Stimulated activated memory B cell treated with anti-CD40 and anti-IgM and Interleukin-4, amounts not matched to agents 10 μg/mL and 1 μg/mL and 100 μg/mL, for 72 hours (primary cell): ENCODE measurements around the gene YWHAH.
A peak's percentile ranks its signal among the peaks of the same experiment; 100 is the strongest.
"Not testable (repeated sequence)": the region's sequence is repeated elsewhere in the genome, so short reads cannot be mapped to it uniquely, and the experiment has no call there.

Experiments used
- ATAC-seq: fragments of 150-1000 bp; cut with Tn5 transposase; 2 replicates; pipeline ENCODE4 v1.10.0; 2021
- H3K27ac Mint-ChIP-seq: one replicate; pipeline ENCODE4 v1.8.0; 2022; ENCODE audit warnings: mild to moderate bottlenecking, mixed read lengths
- H3K27me3 Mint-ChIP-seq: one replicate; pipeline ENCODE4 v1.8.0; 2022; ENCODE audit warnings: mixed read lengths
- H3K36me3 Mint-ChIP-seq: one replicate; pipeline ENCODE4 v1.8.0; 2022; ENCODE audit warnings: mixed read lengths
- H3K4me1 Mint-ChIP-seq: one replicate; pipeline ENCODE4 v1.8.0; 2022; ENCODE audit warnings: mixed read lengths
- H3K4me3 Mint-ChIP-seq: one replicate; pipeline ENCODE4 v1.8.0; 2022; ENCODE audit warnings: mild to moderate bottlenecking, moderate library complexity, mixed read lengths
- H3K9me3 Mint-ChIP-seq: one replicate; pipeline ENCODE4 v1.8.0; 2022; ENCODE audit warnings: mixed read lengths

YWHAH gene

GRCh38 chr22:31977141-31977841, 33.0 kb downstream of the YWHAH start:
- H3K36me3 Mint-ChIP-seq, result no peaks in the 10 kb centered on the region
- no peaks in the 10 kb centered on the region for H3K9me3 Mint-ChIP-seq
- H3K27me3 Mint-ChIP-seq, result no peaks in the 10 kb centered on the region
- H3K4me1 Mint-ChIP-seq, result peaks cover 16% of the 10 kb centered on the region
- no peak overlapping the region for H3K27ac Mint-ChIP-seq
- no peak overlapping the region for H3K4me3 Mint-ChIP-seq
- peak; percentile 82 for ATAC-seq

GRCh38 chr22:31977939-31978338, 33.6 kb downstream of the YWHAH start:
- H3K9me3 Mint-ChIP-seq, result no peaks in the 10 kb centered on the region
- H3K4me3 Mint-ChIP-seq, result no peak overlapping the region
- no peaks in the 10 kb centered on the region for H3K36me3 Mint-ChIP-seq
- no peak for ATAC-seq
- no peaks in the 10 kb centered on the region for H3K27me3 Mint-ChIP-seq
- no peak overlapping the region for H3K27ac Mint-ChIP-seq
- peaks cover 16% of the 10 kb centered on the region for H3K4me1 Mint-ChIP-seq

- no peak for ATAC-seq
- no peaks in the 10 kb centered on the region for H3K27me3 Mint-ChIP-seq
- H3K4me1 Mint-ChIP-seq, result peaks cover 16% of the 10 kb centered on the region
- no peak overlapping the region for H3K27ac Mint-ChIP-seq
- no peak overlapping the region for H3K4me3 Mint-ChIP-seq
- H3K36me3 Mint-ChIP-seq, result no peaks in the 10 kb centered on the region
- H3K9me3 Mint-ChIP-seq, result no peaks in the 10 kb centered on the region
Measured at GRCh38 chr22:31980628-31981027, 36.3 kb downstream of the YWHAH start.

DNA sequence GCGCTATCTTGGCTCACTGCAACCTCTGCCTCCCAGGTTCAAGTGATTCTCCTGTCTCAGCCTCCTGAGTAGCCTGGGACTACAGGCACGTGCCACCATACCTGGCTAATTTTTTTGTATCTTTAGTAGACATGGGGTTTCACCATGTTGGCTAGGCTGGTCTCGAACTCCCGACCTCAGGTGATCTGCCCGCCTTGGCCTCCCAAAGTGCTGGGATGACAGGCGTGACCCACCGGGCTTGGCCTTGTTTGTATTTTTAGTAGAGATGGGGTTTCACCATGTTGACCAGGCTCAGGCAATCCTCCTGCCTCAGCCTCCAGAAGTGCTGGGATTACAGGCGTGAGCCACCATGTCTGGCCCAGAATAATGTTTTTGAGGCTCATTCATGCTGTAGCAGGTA, 37.6 kb downstream of the YWHAH start:
- H3K27me3 Mint-ChIP-seq, H3K36me3 Mint-ChIP-seq, ATAC-seq, H3K4me3 Mint-ChIP-seq, H3K27ac Mint-ChIP-seq, H3K9me3 Mint-ChIP-seq: not testable (repeated sequence)
- H3K4me1 Mint-ChIP-seq, result peaks cover 13% of the 10 kb centered on the region

DNA sequence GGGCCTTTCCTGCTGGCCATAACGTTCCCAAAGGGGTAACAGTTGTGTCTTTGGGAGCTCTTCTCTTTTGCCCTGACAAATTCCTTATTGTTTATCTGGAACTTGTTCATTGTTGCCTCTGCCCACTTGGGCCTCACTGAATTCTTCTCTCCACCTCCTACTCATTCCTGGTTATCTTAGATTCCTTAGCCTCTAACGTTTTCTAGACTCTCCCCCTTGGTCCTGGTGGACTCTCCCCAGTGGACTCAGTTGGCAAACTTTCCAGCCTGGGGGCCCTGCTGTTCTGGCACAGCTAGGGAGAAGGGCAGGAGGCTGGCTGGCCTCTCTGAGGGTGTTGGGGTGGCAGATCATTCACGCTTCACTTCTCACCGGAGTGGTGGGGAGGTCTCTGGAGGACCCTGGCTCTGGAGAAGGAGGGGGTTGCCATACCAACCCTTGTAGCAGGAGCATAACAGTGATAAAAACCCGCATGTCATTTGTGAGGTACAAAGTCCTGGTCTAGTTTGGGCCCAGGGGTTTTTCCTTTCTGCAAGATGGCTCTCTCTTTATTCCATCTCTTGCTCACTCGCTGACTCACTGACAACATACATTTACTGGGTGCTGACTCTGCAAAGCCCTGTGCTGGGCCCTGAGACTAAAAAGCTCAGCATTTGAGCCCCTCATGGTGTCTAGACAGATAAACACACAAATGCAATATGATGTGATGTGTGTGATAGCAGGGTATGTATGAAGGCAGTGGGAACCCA, 39.7 kb downstream of the YWHAH start:
- Mint-ChIP-seq H3K4me1 (no peaks in the 10 kb centered on the region), H3K27ac (no peak overlapping the region), H3K4me3 (no peak overlapping the region), H3K36me3 (no peaks in the 10 kb centered on the region), H3K27me3 (peaks cover 27% of the 10 kb centered on the region), H3K9me3 (no peaks in the 10 kb centered on the region)
- ATAC-seq, result peak; percentile 20

DNA sequence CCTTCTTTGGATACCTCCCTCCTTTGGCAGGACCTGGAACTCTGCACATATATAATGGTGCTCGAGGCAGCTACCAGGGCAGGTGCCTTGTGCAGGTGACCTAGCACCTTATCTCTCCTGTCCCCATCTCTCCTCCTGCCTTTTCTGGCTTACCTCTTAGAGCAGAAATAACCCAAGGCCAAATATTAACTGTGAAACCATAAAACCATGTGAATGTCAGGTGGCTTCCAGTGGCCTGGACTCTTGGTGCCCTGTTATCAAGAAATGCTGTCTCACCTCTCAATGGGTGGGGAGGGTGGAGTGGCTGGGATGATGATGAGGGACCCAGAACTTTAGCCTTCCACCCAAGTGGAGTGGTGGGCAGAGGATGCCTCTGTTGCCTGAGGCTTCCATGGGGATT, 42.9 kb downstream of the YWHAH start:
- no peak for ATAC-seq
- H3K36me3 Mint-ChIP-seq, result no peaks in the 10 kb centered on the region
- H3K27ac Mint-ChIP-seq, result no peak overlapping the region
- H3K4me1 Mint-ChIP-seq, result no peaks in the 10 kb centered on the region
- H3K9me3 Mint-ChIP-seq, result no peaks in the 10 kb centered on the region
- H3K27me3 Mint-ChIP-seq, result peaks cover 29% of the 10 kb centered on the region
- no peak overlapping the region for H3K4me3 Mint-ChIP-seq

DNA sequence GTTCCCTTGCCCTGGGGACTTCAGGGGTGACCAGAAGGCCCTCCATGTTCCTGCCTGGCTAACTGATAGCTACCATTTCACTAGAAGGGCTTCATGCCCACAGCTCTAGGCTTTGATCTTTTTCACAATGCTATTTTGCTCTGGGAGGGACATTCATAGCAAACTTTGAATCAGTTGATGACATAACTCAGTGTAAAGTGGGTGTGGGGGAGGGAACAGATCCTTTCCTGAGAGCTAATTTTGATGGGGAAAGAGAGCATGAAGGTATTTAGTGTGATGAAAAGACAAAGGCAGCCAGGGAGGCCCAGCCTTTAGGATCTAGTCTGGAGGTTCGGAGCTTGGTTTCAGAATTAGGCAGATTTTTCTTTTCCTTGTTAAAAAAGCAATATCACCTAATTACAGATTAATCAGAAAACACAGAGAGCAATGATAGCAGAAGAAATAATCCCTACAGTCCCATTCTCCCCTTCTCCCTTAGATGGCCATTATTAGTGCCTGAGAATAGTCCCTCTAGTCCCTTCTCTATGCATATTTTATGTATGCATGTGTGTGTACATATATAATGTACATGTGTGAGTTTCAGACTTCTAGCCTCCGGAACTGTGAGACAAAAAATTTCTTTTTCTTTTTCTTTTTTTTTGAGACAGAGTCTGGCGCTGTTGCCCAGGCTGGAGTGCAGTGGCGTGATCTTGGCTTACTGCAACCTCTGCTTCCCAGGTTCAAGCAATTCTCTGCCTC, 46.9 kb downstream of the YWHAH start:
- no peak for ATAC-seq
- Mint-ChIP-seq H3K27ac (no peak overlapping the region), H3K27me3 (peaks cover 29% of the 10 kb centered on the region), H3K4me1 (no peaks in the 10 kb centered on the region), H3K36me3 (no peaks in the 10 kb centered on the region), H3K9me3 (no peaks in the 10 kb centered on the region), H3K4me3 (no peak overlapping the region)

DNA sequence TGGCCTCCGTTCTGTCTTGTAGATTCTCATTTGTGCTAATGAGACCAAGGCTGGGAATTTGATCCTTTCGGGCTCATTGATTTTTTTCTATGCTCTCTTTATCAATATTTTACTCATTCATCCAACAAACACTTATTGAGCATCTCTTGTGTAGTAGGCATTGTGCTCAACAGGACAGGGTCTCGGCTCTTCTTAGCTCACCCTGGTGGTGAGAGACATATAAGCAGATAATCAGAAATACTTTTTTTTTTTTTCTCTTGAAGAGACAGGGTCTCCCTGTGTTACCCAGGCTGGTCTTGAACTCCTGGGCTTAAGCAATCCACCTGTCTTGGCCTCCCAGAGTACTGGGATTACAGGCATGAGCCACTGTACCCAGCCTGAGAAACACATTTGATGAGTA, 50.7 kb downstream of the YWHAH start:
- no peak for ATAC-seq
- H3K4me3 Mint-ChIP-seq, result no peak overlapping the region
- H3K27me3 Mint-ChIP-seq, result peaks cover 26% of the 10 kb centered on the region
- H3K27ac Mint-ChIP-seq, result no peak overlapping the region
- no peaks in the 10 kb centered on the region for H3K9me3 Mint-ChIP-seq
- no peaks in the 10 kb centered on the region for H3K36me3 Mint-ChIP-seq
- H3K4me1 Mint-ChIP-seq, result no peaks in the 10 kb centered on the region

GRCh38 chr22:31995807-31996206, 51.5 kb downstream of the YWHAH start:
- Mint-ChIP-seq H3K4me3 (no peak overlapping the region), H3K27me3 (peaks cover 26% of the 10 kb centered on the region), H3K36me3 (no peaks in the 10 kb centered on the region), H3K4me1 (no peaks in the 10 kb centered on the region), H3K27ac (no peak overlapping the region), H3K9me3 (no peaks in the 10 kb centered on the region)
- ATAC-seq, result no peak

GRCh38 chr22:31998784-31999385, 54.5 kb downstream of the YWHAH start:
- Mint-ChIP-seq H3K27ac (no peak overlapping the region), H3K27me3 (peaks cover 29% of the 10 kb centered on the region), H3K36me3 (no peaks in the 10 kb centered on the region), H3K4me3 (no peak overlapping the region), H3K9me3 (peaks cover 2% of the 10 kb centered on the region), H3K4me1 (no peaks in the 10 kb centered on the region)
- no peak for ATAC-seq

DNA sequence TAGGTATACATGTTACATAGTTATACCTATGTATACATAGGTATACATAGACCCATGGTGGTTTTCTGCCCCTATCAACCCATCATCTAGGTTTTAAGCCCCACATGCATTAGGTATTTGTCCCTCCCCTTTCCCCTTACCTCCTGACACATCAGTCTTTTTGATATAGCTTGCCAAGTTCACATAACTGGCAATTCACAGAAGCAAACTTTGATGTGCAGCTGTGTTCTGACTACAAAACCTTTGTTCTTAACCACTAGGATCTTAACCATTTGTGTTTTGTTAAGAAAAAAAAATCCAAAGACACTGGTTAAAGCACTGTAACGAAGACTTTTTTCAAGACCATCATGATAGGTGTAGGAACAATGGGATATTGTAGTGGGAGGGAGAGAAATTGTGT, 55.8 kb downstream of the YWHAH start:
- no peak overlapping the region for H3K27ac Mint-ChIP-seq
- ATAC-seq, result no peak
- H3K4me3 Mint-ChIP-seq, result no peak overlapping the region
- peaks cover 36% of the 10 kb centered on the region for H3K27me3 Mint-ChIP-seq
- peaks cover 2% of the 10 kb centered on the region for H3K9me3 Mint-ChIP-seq
- no peaks in the 10 kb centered on the region for H3K4me1 Mint-ChIP-seq
- H3K36me3 Mint-ChIP-seq, result no peaks in the 10 kb centered on the region

DNA sequence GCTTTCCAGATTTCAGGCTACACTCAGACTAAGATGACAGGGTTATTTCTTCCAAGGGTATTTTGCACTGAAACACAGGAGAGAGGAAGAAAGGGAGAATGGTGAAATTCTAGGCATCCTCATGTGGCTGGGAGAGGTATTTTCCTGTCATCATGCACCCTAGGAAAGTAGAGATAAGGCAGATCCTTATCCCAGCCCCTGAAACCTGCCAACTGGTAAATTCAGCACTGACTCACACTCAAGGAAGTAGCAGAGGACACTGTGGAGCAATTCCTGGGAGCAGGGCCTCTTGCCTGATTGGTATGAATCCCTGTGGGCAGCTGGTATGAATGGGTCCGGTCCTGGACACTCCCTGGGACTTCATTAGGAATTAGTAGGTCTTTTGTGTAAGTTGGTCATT, 61.1 kb downstream of the YWHAH start:
- no peak for ATAC-seq
- Mint-ChIP-seq H3K4me3 (no peak overlapping the region), H3K36me3 (no peaks in the 10 kb centered on the region), H3K27ac (no peak overlapping the region), H3K4me1 (no peaks in the 10 kb centered on the region), H3K27me3 (peaks cover 10% of the 10 kb centered on the region), H3K9me3 (peaks cover 2% of the 10 kb centered on the region)
